Ishikawa (cell line): Measurements from ENCODE around the gene BAZ1B.

ENCODE experiments used
- CEBPB ChIP-seq: IDR thresholded peaks from 2 replicates; pipeline ENCODE4 v1.6.1; 2012
- CREB1 ChIP-seq: IDR thresholded peaks from 2 replicates; pipeline ENCODE4 v1.6.1; 2012; ENCODE audit warnings: low read depth
- EGR1 ChIP-seq: IDR thresholded peaks from 2 replicates; pipeline ENCODE4 v1.6.1; 2012
- EP300 ChIP-seq: IDR thresholded peaks from 2 replicates; pipeline ENCODE4 v1.6.1; 2012; ENCODE audit warnings: borderline replicate concordance
- FOXM1 ChIP-seq: IDR thresholded peaks from 2 replicates; pipeline ENCODE4 v1.6.1; 2012; ENCODE audit warnings: low read depth, borderline replicate concordance
- MAX ChIP-seq: IDR thresholded peaks from 2 replicates; pipeline ENCODE4 v1.6.1; 2012
- NFIC ChIP-seq: IDR thresholded peaks from 2 replicates; pipeline ENCODE4 v1.6.1; 2012
- RAD21 ChIP-seq: IDR thresholded peaks from 2 replicates; pipeline ENCODE4 v1.6.1; 2012; ENCODE audit warnings: low read depth
- REST ChIP-seq: IDR thresholded peaks from 2 replicates; pipeline ENCODE4 v1.6.1; 2012; ENCODE audit warnings: low read depth, mild to moderate bottlenecking
- TAF1 ChIP-seq: IDR thresholded peaks from 2 replicates; pipeline ENCODE4 v1.6.1; 2012; ENCODE audit warnings: low read depth, mild to moderate bottlenecking
- TCF12 ChIP-seq: IDR thresholded peaks from 2 replicates; pipeline ENCODE4 v1.6.1; 2012; ENCODE audit warnings: low read depth
- TEAD4 ChIP-seq: IDR thresholded peaks from 2 replicates; pipeline ENCODE4 v1.6.1; 2012
- USF1 ChIP-seq: IDR thresholded peaks from 2 replicates; pipeline ENCODE4 v1.6.1; 2012
- YY1 ChIP-seq: IDR thresholded peaks from 2 replicates; pipeline ENCODE4 v1.6.1; 2012; ENCODE audit warnings: low read depth
- ZBTB7A ChIP-seq: IDR thresholded peaks from 2 replicates; pipeline ENCODE4 v1.6.1; 2012; ENCODE audit warnings: low read depth

The BAZ1B gene

GRCh38 chr7:73547841-73548240 is 25.7 kb upstream of the BAZ1B start:
- TF ChIP-seq MAX (no peak), CREB1 (no peak), EP300 (no peak), EGR1 (no peak), FOXM1 (no peak)

- TF ChIP-seq YY1 (no peak), EP300 (no peak), EGR1 (no peak), RAD21 (no peak), CEBPB (no peak), MAX (no peak), TCF12 (no peak), TAF1 (no peak), TEAD4 (no peak)
Measured at GRCh38 chr7:73544678-73545077, 22.6 kb upstream of the BAZ1B start.

- TF ChIP-seq TCF12 (no peak), YY1 (no peak), MAX (no peak), RAD21 (no peak), CEBPB (no peak), REST (no peak), ZBTB7A (no peak), EGR1 (no peak), EP300 (no peak), TAF1 (no peak), FOXM1 (no peak)
Measured at GRCh38 chr7:73541722-73542121, 19.6 kb upstream of the BAZ1B start.

GRCh38 chr7:73539709-73540108 is 17.6 kb upstream of the BAZ1B start:
- TF ChIP-seq REST (no peak), TEAD4 (no peak), CEBPB (no peak), ZBTB7A (no peak), NFIC (no peak), USF1 (no peak), YY1 (no peak), EGR1 (no peak), TAF1 (no peak), TCF12 (no peak), MAX (no peak), FOXM1 (no peak), CREB1 (no peak), EP300 (no peak), RAD21 (no peak)

GRCh38 chr7:73537051-73537450 is 15.0 kb upstream of the BAZ1B start:
- no peak for TF ChIP-seq RAD21
- no peak for TF ChIP-seq NFIC
- TF ChIP-seq EGR1 = no peak
- no peak for TF ChIP-seq YY1
- TF ChIP-seq REST = no peak
- TF ChIP-seq TEAD4 = no peak
